HG02610 (cell line): ENCODE data around the gene CATSPER1.

Experiments used
- ATAC-seq: cut with Tn5 transposase; IDR thresholded peaks from one replicate; pipeline ENCODE4 v1.9.1; 2021; ENCODE audit warnings: mild to moderate bottlenecking, moderate library complexity; ENCODE audit not compliant: unreplicated experiment

The CATSPER1 gene

GRCh38 chr11:65973439-65974110 lies 52.7 kb downstream of the CATSPER1 start:
- no peak for ATAC-seq

- no peak for ATAC-seq
Observed at GRCh38 chr11:65972116-65972515, 54.2 kb downstream of the CATSPER1 start.

GRCh38 chr11:65968600-65969482 lies 57.4 kb downstream of the CATSPER1 start:
- no peak for ATAC-seq

- no peak for ATAC-seq
Observed at GRCh38 chr11:65967329-65967934, 58.8 kb downstream of the CATSPER1 start.
